Heart left ventricle (tissue), 13 donors: Measurements from ENCODE around the gene RAB3GAP2.

ENCODE experiments used
- CTCF ChIP-seq, 12 donors: fragments of 200-600 bp; sonication (generic) in 4 of 12; IDR thresholded peaks; one replicate each; pipeline versions ENCODE4 v1.5.0 to v1.8.0; 2018 to 2022; ENCODE audit warnings: antibody characterized with exemption in 12 of 12, mild to moderate bottlenecking in 5 of 12
- POLR2A ChIP-seq, 2 donors: fragments of 450-650 bp; IDR thresholded peaks; one replicate each; pipeline ENCODE4 v1.6.1; 2017; ENCODE audit warnings: antibody characterized with exemption in 2 of 2, mild to moderate bottlenecking in 2 of 2, moderate library complexity in 2 of 2
- donor health status: ischemic (EF 13 %, LVEDD 7.1; RV severe dilation, severe dysfunction).
- donor health status: DM: no; HTN: yes; CAD: no.
- donor health status: DM: no; HTN: no; CAD: no.
- donor health status: ischemic (EF 25% LVEDD 6.9; RV normal size, moderate dysfunction).
- donor health status: ischemic (EF 25% LVEDD 5.7; RV mildly dilated, moderate dysfunction).
- donor health status: ischemic (EF 35%, LVEDD 5.7; RV mildly dilated, moderate dysfunction).
- donor health status: nonischemic (EF 11% LVEDD 7.7; RV severe dilation, severe dysfunction).
- donor health status: DM: yes; HTN: yes; CAD: no.
- donor health status: PGD.
- donor health status: ischemic (EF 29% LVEDD 5.4; RV normal size, mild dysfunction).
- donor health status: nonischemic (EF 23%, LVEDD 6.1; RV moderate dilation, normal function).

GRCh38 chr1:220189750-220190347 is 82.4 kb downstream of the RAB3GAP2 start:
- TF ChIP-seq CTCF (IDR thresholded peaks at IDR 0.05) (peak; percentile 23 to 65 (median 44)), POLR2A (IDR thresholded peaks at IDR 0.05) (no peak)
